ENCODE results near the gene KRTAP12-4.

The KRTAP12-4 gene

GRCh38 chr21:44654576-44655175, at the start of gene KRTAP12-4:
KRTAP12-4 (minus strand) TSS chr21:44654659; CDS start chr21:44654614, 45 bp downstream.
- Histone ChIP-seq H3K36me3 (ENCODE audit: control insufficient read depth in 2 of 2, insufficient read depth in 2 of 2, low read length in 2 of 2) (no peaks in the 10 kb centered on the region), H3K27me3 (ENCODE audit: control insufficient read depth in 1 of 2, insufficient read depth in 2 of 2, low read length in 2 of 2) (peaks cover 4 to 6% of the 10 kb centered on the region in 2 donors), H3K4me3 (ENCODE audit: low read length in 2 of 2) (no peak within 1 kb of the TSS), H3K9me3 (ENCODE audit: control insufficient read depth in 2 of 2, low read length in 2 of 2) (peaks cover 2 to 5% of the 10 kb centered on the region in 2 donors), H3K9ac (ENCODE audit: low read length in 2 of 2) (no peak within 1 kb of the TSS), H3K4me1 (ENCODE audit: control insufficient read depth, insufficient read depth, low read length) (peaks cover 2% of the 10 kb centered on the region), H3K27ac (ENCODE audit: low read length) (no peak within 1 kb of the TSS)

- no peaks in the 10 kb centered on the region for H3K36me3 ChIP-seq (ENCODE audit: control insufficient read depth in 2 of 2, insufficient read depth in 2 of 2, low read length in 2 of 2)
Measured at GRCh38 chr21:44703731-44704635, 49.5 kb upstream of the KRTAP12-4 start.

DNA sequence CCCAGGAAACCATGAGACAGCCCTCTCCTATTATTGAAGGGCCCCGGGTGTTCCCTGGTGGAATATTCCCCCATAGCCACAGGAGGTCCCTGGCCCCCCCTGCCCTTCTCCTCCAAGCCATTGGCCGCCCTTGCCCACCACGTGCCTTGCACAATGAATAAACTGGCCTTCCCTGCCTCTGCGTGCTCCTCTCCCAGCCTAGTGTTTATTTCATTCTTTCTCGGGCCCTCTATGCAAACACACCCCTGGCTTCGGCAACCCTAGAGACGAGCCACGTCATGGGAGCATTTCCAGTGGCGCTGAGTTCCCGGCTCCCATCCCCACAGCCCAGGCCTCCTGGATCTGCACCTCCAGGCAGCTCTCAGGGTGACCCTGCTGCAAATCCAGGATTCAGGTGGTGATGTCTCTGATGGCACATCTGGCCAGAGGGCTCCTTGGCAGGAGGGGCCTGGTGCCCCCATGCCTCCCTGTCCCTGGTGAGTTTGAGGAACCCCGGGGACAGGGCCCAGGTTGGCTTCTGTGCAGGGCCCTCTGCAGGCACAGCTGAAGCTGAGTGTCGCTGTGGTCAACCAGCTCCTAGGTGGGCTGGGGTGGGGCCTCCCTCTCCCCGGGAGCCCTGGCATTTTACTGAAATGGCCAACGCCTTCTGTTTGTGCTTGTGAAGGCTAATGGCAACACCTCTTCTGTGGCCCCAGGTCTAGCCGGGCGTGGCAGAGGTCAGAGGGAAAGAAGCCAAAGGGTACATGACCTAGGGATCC, 48.7 kb upstream of the KRTAP12-4 start:
- no peak overlapping the region for H3K4me3 ChIP-seq (ENCODE audit: low read length in 2 of 2)
- H3K27ac ChIP-seq (ENCODE audit: low read length): no peak overlapping the region
- no peak overlapping the region for H3K9ac ChIP-seq (ENCODE audit: low read length in 2 of 2)
- H3K4me1 ChIP-seq (ENCODE audit: control insufficient read depth, insufficient read depth, low read length): no peaks in the 10 kb centered on the region
- H3K36me3 ChIP-seq (ENCODE audit: control insufficient read depth in 2 of 2, insufficient read depth in 2 of 2, low read length in 2 of 2): no peaks in the 10 kb centered on the region
- H3K27me3 ChIP-seq (ENCODE audit: control insufficient read depth in 1 of 2, insufficient read depth in 2 of 2, low read length in 2 of 2): peaks cover 48% of the 10 kb centered on the region in 2 donors
- H3K9me3 ChIP-seq (ENCODE audit: control insufficient read depth in 2 of 2, low read length in 2 of 2): no peaks in the 10 kb centered on the region

More at GRCh38 chr21:44703731-44704635, 49.5 kb upstream of the KRTAP12-4 start:
- Histone ChIP-seq H3K4me1 (ENCODE audit: control insufficient read depth, insufficient read depth, low read length) (no peaks in the 10 kb centered on the region), H3K9ac (ENCODE audit: low read length in 2 of 2) (no peak overlapping the region), H3K27me3 (ENCODE audit: control insufficient read depth in 1 of 2, insufficient read depth in 2 of 2, low read length in 2 of 2) (peaks cover 52 to 53% of the 10 kb centered on the region in 2 donors), H3K4me3 (ENCODE audit: low read length in 2 of 2) (no peak overlapping the region), H3K9me3 (ENCODE audit: control insufficient read depth in 2 of 2, low read length in 2 of 2) (no peaks in the 10 kb centered on the region), H3K27ac (ENCODE audit: low read length) (no peak overlapping the region)

DNA sequence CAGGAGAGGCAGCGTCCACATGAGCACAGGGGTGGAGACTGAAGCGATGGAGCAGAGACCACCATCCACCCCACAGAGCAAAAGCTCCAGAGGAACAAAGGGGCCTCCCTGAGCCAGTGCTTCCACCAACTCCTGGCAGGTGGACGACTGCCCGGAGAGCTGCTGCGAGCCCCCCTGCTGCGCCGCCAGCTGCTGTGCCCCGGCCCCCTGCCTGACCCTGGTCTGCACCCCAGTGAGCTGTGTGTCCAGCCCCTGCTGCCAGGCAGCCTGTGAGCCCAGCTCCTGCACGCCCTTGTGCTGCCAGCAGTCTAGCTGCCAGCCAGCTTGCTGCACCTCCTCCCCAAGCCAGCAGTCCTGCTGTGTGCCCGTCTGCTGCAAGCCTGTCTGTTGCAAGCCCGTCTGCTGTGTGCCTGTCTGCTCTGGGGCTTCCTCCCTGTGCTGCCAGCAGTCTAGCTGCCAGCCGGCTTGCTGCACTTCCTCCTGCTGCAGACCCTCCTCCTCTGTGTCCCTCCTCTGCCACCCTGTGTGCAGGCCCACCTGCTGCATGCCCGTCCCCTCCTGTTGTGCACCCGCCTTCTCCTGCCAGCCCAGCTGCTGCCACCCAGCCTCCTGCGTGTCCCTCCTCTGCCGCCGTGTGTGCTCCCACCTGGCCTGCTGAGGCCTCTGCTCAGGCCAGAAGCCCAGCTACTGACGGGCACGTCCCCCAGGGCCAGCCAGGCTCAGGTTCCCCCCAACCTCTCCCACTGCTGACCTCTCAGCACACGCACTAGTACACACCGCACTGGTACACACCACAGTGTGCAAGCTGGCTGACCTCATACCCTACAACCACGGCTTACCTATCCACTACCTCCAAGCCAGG, 47.9 kb upstream of the KRTAP12-4 start:
- Histone ChIP-seq H3K27ac (ENCODE audit: low read length) (no peak overlapping the region), H3K27me3 (ENCODE audit: control insufficient read depth in 1 of 2, insufficient read depth in 2 of 2, low read length in 2 of 2) (peaks cover 48 to 50% of the 10 kb centered on the region in 2 donors), H3K4me3 (ENCODE audit: low read length in 2 of 2) (no peak overlapping the region), H3K4me1 (ENCODE audit: control insufficient read depth, insufficient read depth, low read length) (no peaks in the 10 kb centered on the region), H3K9ac (ENCODE audit: low read length in 2 of 2) (no peak overlapping the region), H3K9me3 (ENCODE audit: control insufficient read depth in 2 of 2, low read length in 2 of 2) (no peaks in the 10 kb centered on the region), H3K36me3 (ENCODE audit: control insufficient read depth in 2 of 2, insufficient read depth in 2 of 2, low read length in 2 of 2) (no peaks in the 10 kb centered on the region)

- H3K27me3 ChIP-seq (ENCODE audit: control insufficient read depth in 1 of 2, insufficient read depth in 2 of 2, low read length in 2 of 2): peaks cover 40 to 50% of the 10 kb centered on the region in 2 donors
- H3K9ac ChIP-seq (ENCODE audit: low read length in 2 of 2): no peak overlapping the region
- H3K9me3 ChIP-seq (ENCODE audit: control insufficient read depth in 2 of 2, low read length in 2 of 2): no peaks in the 10 kb centered on the region
- H3K4me3 ChIP-seq (ENCODE audit: low read length in 2 of 2): no peak overlapping the region
- H3K27ac ChIP-seq (ENCODE audit: low read length): no peak overlapping the region
- H3K4me1 ChIP-seq (ENCODE audit: control insufficient read depth, insufficient read depth, low read length): no peaks in the 10 kb centered on the region
- H3K36me3 ChIP-seq (ENCODE audit: control insufficient read depth in 2 of 2, insufficient read depth in 2 of 2, low read length in 2 of 2): no peaks in the 10 kb centered on the region
Measured at GRCh38 chr21:44701541-44701940, 47.1 kb upstream of the KRTAP12-4 start.

GRCh38 chr21:44701023-44701400, 46.6 kb upstream of the KRTAP12-4 start:
- no peak overlapping the region for H3K9ac ChIP-seq (ENCODE audit: low read length in 2 of 2)
- H3K27ac ChIP-seq (ENCODE audit: low read length): no peak overlapping the region
- no peaks in the 10 kb centered on the region for H3K4me1 ChIP-seq (ENCODE audit: control insufficient read depth, insufficient read depth, low read length)
- H3K4me3 ChIP-seq (ENCODE audit: low read length in 2 of 2): no peak overlapping the region
- no peaks in the 10 kb centered on the region for H3K9me3 ChIP-seq (ENCODE audit: control insufficient read depth in 2 of 2, low read length in 2 of 2)
- H3K36me3 ChIP-seq (ENCODE audit: control insufficient read depth in 2 of 2, insufficient read depth in 2 of 2, low read length in 2 of 2): no peaks in the 10 kb centered on the region
- peaks cover 35 to 49% of the 10 kb centered on the region in 2 donors for H3K27me3 ChIP-seq (ENCODE audit: control insufficient read depth in 1 of 2, insufficient read depth in 2 of 2, low read length in 2 of 2)

DNA sequence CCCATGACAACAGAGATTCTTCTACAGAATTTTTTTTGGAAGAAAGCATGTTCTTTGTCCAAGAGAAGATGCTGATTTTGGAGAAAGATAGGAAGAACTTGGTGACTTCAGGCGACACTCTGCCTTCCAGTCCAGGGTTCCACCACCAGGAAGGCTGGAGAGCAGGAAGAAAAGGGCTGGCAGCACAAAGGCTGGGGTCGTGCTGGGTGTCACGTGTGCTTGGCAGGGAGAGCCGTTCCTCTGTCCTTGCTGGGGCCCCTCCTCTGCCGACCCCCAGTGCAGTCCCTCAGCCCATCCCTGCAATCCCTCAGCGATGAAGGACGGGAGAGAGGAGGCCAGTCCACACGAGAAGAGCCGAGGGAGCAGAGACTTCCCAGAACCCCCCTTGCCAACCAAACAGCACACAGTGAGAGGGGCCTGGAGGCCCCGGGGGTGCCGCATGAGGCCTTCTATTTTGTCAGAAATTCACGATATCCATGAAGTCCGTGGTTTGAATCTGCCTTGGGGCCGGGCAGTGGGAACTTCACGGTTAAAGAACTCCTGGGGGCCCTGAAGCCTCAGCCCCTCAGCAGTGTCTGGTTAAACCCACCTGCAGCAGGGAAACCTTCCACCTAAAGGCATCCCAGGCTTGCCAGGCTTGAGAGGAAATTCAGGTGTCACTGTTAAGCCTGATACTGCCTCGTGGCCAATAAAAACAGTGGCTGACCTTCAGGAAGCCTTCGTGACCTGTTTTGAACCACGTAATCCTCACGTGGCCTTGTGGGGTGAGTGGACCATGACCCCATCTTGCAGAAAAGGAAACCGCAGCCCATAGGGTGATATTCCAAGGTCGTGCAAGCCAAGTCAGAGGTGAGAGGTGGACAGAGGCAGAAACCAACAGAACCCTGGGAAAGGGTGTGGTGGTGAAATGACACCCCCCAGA, 45.9 kb upstream of the KRTAP12-4 start:
- Histone ChIP-seq H3K4me3 (ENCODE audit: low read length in 2 of 2) (no peak overlapping the region), H3K36me3 (ENCODE audit: control insufficient read depth in 2 of 2, insufficient read depth in 2 of 2, low read length in 2 of 2) (no peaks in the 10 kb centered on the region), H3K9ac (ENCODE audit: low read length in 2 of 2) (no peak overlapping the region), H3K4me1 (ENCODE audit: control insufficient read depth, insufficient read depth, low read length) (no peaks in the 10 kb centered on the region), H3K27me3 (ENCODE audit: control insufficient read depth in 1 of 2, insufficient read depth in 2 of 2, low read length in 2 of 2) (peaks cover 41 to 51% of the 10 kb centered on the region in 2 donors), H3K27ac (ENCODE audit: low read length) (no peak overlapping the region), H3K9me3 (ENCODE audit: control insufficient read depth in 2 of 2, low read length in 2 of 2) (no peaks in the 10 kb centered on the region)

DNA sequence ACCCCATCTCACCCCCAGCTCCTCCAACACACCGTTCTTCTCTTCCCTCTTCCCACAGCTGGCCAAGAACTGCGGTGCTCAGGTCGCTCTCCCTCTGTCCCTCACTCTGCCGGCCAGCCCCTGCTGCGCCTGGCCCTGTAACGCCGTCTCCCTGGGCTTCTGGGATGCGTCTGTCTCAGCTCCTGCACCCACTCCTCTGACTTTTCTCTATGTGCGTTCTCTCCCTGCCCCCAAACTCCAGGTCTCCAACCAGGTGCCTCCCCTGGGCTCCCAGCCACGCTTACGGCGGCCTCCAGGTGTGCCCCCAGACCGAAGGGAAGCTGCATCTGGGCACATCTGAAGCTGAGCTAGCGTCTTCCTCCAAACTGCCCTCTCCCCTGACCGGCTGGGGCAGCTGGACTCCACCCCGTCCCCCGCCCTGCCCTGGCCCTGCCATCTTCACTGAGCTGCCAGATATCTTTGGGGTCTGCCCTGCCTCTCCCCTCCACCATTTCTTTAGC, 45.1 kb upstream of the KRTAP12-4 start:
- Histone ChIP-seq H3K36me3 (ENCODE audit: control insufficient read depth in 2 of 2, insufficient read depth in 2 of 2, low read length in 2 of 2) (no peaks in the 10 kb centered on the region), H3K27me3 (ENCODE audit: control insufficient read depth in 1 of 2, insufficient read depth in 2 of 2, low read length in 2 of 2) (peaks cover 40 to 50% of the 10 kb centered on the region in 2 donors)

More for the DNA sequence above, 45.1 kb upstream of the KRTAP12-4 start:
- H3K9me3 ChIP-seq (ENCODE audit: control insufficient read depth in 2 of 2, low read length in 2 of 2): no peaks in the 10 kb centered on the region
- no peak overlapping the region for H3K27ac ChIP-seq (ENCODE audit: low read length)
- H3K4me3 ChIP-seq (ENCODE audit: low read length in 2 of 2): no peak overlapping the region
- no peak overlapping the region for H3K9ac ChIP-seq (ENCODE audit: low read length in 2 of 2)
- no peaks in the 10 kb centered on the region for H3K4me1 ChIP-seq (ENCODE audit: control insufficient read depth, insufficient read depth, low read length)

Measured in stomach smooth muscle (tissue), 2 donors.